HepG2 (cell line): ENCODE results near the gene KCTD6. TPM values are rescaled to one million over a fixed set of nuclear protein-coding genes. Genes with fewer than 3 reads are reported as not detected.
A peak's percentile ranks its signal among the peaks of the same experiment; 100 is the strongest.

Experiments used
- CEBPB ChIP-seq: IDR thresholded peaks from 2 replicates; pipeline ENCODE4 v1.6.1; 2011; ENCODE audit warnings: low read depth, low read length, improper control_type of control experiment, borderline replicate concordance
- CENPBD1 ChIP-seq: sonication (generic); formaldehyde crosslinking; IDR thresholded peaks from 2 replicates; pipeline ENCODE4 v1.8.0; 2022; ENCODE audit warnings: missing genetic modification reagents, low read depth, mild to moderate bottlenecking, borderline replicate concordance
- CERS6 ChIP-seq: sonication (generic); formaldehyde crosslinking; IDR thresholded peaks from 2 replicates; pipeline ENCODE4 v1.5.0; 2020; ENCODE audit warnings: missing genetic modification reagents
- ELK4 ChIP-seq: sonication (generic); formaldehyde crosslinking; IDR thresholded peaks from 2 replicates; pipeline ENCODE4 v1.9.0; 2021; ENCODE audit warnings: missing genetic modification reagents, borderline replicate concordance
- GATAD2A ChIP-seq: IDR thresholded peaks from 2 replicates; pipeline ENCODE4 v1.6.1; 2016
- HNF4A ChIP-seq: sonication (generic); formaldehyde crosslinking; IDR thresholded peaks from 2 replicates; pipeline ENCODE4 v1.4.0; 2020; ENCODE audit warnings: missing genetic modification reagents
- MEIS1 ChIP-seq: sonication (generic); formaldehyde crosslinking; IDR thresholded peaks from 2 replicates; pipeline ENCODE4 v1.9.0; 2021; ENCODE audit warnings: mild to moderate bottlenecking, missing genetic modification reagents, moderate library complexity, borderline replicate concordance
- PAX8 ChIP-seq: sonication (generic); formaldehyde crosslinking; IDR thresholded peaks from 2 replicates; pipeline ENCODE4 v1.8.0; 2022; ENCODE audit warnings: mild to moderate bottlenecking, missing genetic modification reagents, borderline replicate concordance
- PHF8 ChIP-seq: sonication (generic); formaldehyde crosslinking; IDR thresholded peaks from 2 replicates; pipeline ENCODE4 v1.5.0; 2020; ENCODE audit warnings: missing genetic modification reagents
- POLR2G ChIP-seq: fragments of 200-400 bp; formaldehyde crosslinking; IDR thresholded peaks from 2 replicates; pipeline ENCODE4 v1.6.1; 2018; ENCODE audit warnings: mild to moderate bottlenecking, low read depth, low read length, moderate library complexity
- PTBP1 ChIP-seq: fragments of 200-400 bp; formaldehyde crosslinking; IDR thresholded peaks from 2 replicates; pipeline ENCODE4 v1.6.1; 2018; ENCODE audit warnings: low read length, low read depth; ENCODE audit not compliant: poor library complexity, severe bottlenecking
- SIN3B ChIP-seq: fragments of 150-350 bp; IDR thresholded peaks from 2 replicates; pipeline ENCODE4 v1.6.1; 2014; ENCODE audit warnings: low read length
- SMAD9 ChIP-seq: sonication (generic); formaldehyde crosslinking; IDR thresholded peaks from 2 replicates; pipeline ENCODE4 v1.5.1; 2020; ENCODE audit warnings: mild to moderate bottlenecking, missing genetic modification reagents
- TAF15 ChIP-seq: fragments of 200-400 bp; formaldehyde crosslinking; IDR thresholded peaks from one replicate; pipeline ENCODE4 v1.6.1; 2018; ENCODE audit warnings: mild to moderate bottlenecking, low read depth, low read length; ENCODE audit not compliant: poor library complexity, severe bottlenecking
- TCF7L2 ChIP-seq: IDR thresholded peaks from 2 replicates; pipeline ENCODE4 v1.6.1; 2011; ENCODE audit warnings: mild to moderate bottlenecking, low read depth, low read length, moderate library complexity
- TEF ChIP-seq: sonication (generic); formaldehyde crosslinking; IDR thresholded peaks from 2 replicates; pipeline ENCODE4 v1.5.0; 2020; ENCODE audit warnings: missing genetic modification reagents
- TFAP4 ChIP-seq: sonication (generic); IDR thresholded peaks from 2 replicates; pipeline ENCODE4 v1.6.1; 2016; ENCODE audit warnings: low read depth, borderline replicate concordance
- ZBTB26 ChIP-seq: IDR thresholded peaks from 2 replicates; pipeline ENCODE4 v1.6.1; 2016; ENCODE audit warnings: missing compliant biosample characterization, missing genetic modification reagents, borderline replicate concordance
- ZMYM3 ChIP-seq: sonication (generic); formaldehyde crosslinking; IDR thresholded peaks from 2 replicates; pipeline ENCODE4 v1.5.1; 2020; ENCODE audit warnings: mild to moderate bottlenecking, missing genetic modification reagents
- ZNF234 ChIP-seq: sonication (generic); formaldehyde crosslinking; conservative IDR thresholded peaks from 2 replicates; pipeline ENCODE4 v1.5.1; 2020; ENCODE audit warnings: mild to moderate bottlenecking, missing genetic modification reagents
- ZNF331 ChIP-seq: sonication (generic); formaldehyde crosslinking; IDR thresholded peaks from 2 replicates; pipeline ENCODE4 v1.4.0; 2020; ENCODE audit warnings: missing genetic modification reagents
- ZNF451 ChIP-seq: sonication (generic); formaldehyde crosslinking; IDR thresholded peaks from 2 replicates; pipeline ENCODE4 v1.5.0; 2020; ENCODE audit warnings: mild to moderate bottlenecking, missing genetic modification reagents
- ZNF484 ChIP-seq: sonication (generic); formaldehyde crosslinking; IDR thresholded peaks from 2 replicates; pipeline ENCODE4 v1.5.1; 2020; ENCODE audit warnings: mild to moderate bottlenecking, low read depth, missing genetic modification reagents, borderline replicate concordance
- ZNF589 ChIP-seq: sonication (generic); formaldehyde crosslinking; conservative IDR thresholded peaks from 2 replicates; pipeline ENCODE4 v1.8.0; 2022; ENCODE audit warnings: mild to moderate bottlenecking, moderate library complexity, missing genetic modification reagents
- ZNF792 ChIP-seq: IDR thresholded peaks from 2 replicates; pipeline ENCODE4 v1.6.1; 2016
- polyA plus RNA-seq, 8 experiments: library from polyadenylated mRNA; depleted of rRNA in 3 of 8; stranded (reverse) in 7 of 8; unstranded in 1 of 8; fragments of >200 nt; fragmentation: Illumina TruSeq in 4 of 8; extraction: Trizol in 4 of 8; gene quantifications; 2 replicates each; pipeline versions ENCODE4 v1.2.1 to v1.2.3, GENCODE V29; 2011 to 2016; ENCODE audit warnings: low read depth in 4 of 8, missing spikeins in 1 of 8, mixed read lengths in 1 of 8; ENCODE audit not compliant: insufficient read depth in 1 of 8
- total RNA-seq, 5 experiments: library from RNA; depleted of rRNA; stranded (reverse); fragments of >200 nt; fragmentation: Illumina TruSeq; extraction: Trizol; gene quantifications; 2 replicates each; pipeline ENCODE4 v1.2.3, GENCODE V29; 2016; ENCODE audit warnings: low read depth in 1 of 5

The KCTD6 gene
- total and polyA plus RNA-seq, 2 of the 13 experiments (the other 11 are each of a cell fraction or from before 2014, with no cell fraction given): 13.4 to 14.2 TPM

GRCh38 chr3:58537412-58538301 is 45.8 kb downstream of the KCTD6 start (continued):
- TF ChIP-seq CERS6 (CRISPR knock-in tag) (no peak), ELK4 (CRISPR knock-in tag) (no peak), ZNF331 (CRISPR knock-in tag) (0 out of 2 replicates have a peak, but pooled peaks have one; percentile 36), SIN3B (no peak), POLR2G (peak; percentile 9; the same call in 1 of the 2 replicates), PAX8 (no peak), PHF8 (CRISPR knock-in tag) (no peak), CEBPB (peak; percentile 92), PTBP1 (no peak), TFAP4 (peak; percentile 8; the same call in 1 of the 2 replicates), CENPBD1 (CRISPR knock-in tag) (no peak), ZMYM3 (CRISPR knock-in tag) (no peak), MEIS1 (CRISPR knock-in tag) (no peak), SMAD9 (no peak), ZNF484 (no peak), TCF7L2 (no peak), ZNF792 (CRISPR knock-in tag) (no peak), ZNF234 (CRISPR knock-in tag) (no peak), TAF15 (no peak), ZNF451 (no peak), HNF4A (CRISPR knock-in tag) (no peak; the same call in 1 of the 2 replicates), TEF (CRISPR knock-in tag) (peak; percentile 65; the same call in 1 of the 2 replicates), GATAD2A (CRISPR knock-in tag) (peak; percentile 82), ZBTB26 (no peak), ZNF589 (CRISPR knock-in tag) (no peak)
